ENCODE measurements around the gene CDK8. TPM values are rescaled to one million over a fixed set of nuclear protein-coding genes. Genes with fewer than 3 reads are reported as not detected.

Gene CDK8
- polyA plus RNA-seq, 3 donors, result 3.0 to 10.9 (median 3.3) TPM

GRCh38 chr13:26230703-26231102 lies 23.2 kb upstream of the CDK8 start:
- Histone ChIP-seq H3K4me3 (replicated peaks in 1 of 3; ENCODE audit: low read depth in 2 of 3, low read length in 3 of 3) (no peak overlapping the region), H3K4me2 (replicated peaks; ENCODE audit: extremely low read depth, low read length, poor library complexity, severe bottlenecking) (no peak overlapping the region), H3K27ac (ENCODE audit: low read depth in 1 of 2, low read length in 2 of 2) (no peak overlapping the region), H3K9me3 (replicated peaks in 1 of 2; ENCODE audit: control insufficient read depth in 1 of 2, insufficient read depth in 1 of 2, low read length in 2 of 2) (no peaks in the 10 kb centered on the region), H3K27me3 (ENCODE audit: control insufficient read depth in 2 of 2, insufficient read depth in 2 of 2, low read length in 2 of 2) (no peaks in the 10 kb centered on the region), H3K79me2 (ENCODE audit: insufficient read depth, low read length) (no peaks in the 10 kb centered on the region), H3K9ac (ENCODE audit: insufficient read depth, low read length, poor library complexity, severe bottlenecking) (no peak overlapping the region), H2AFZ (ENCODE audit: insufficient read depth, low read depth, low read length, poor library complexity, severe bottlenecking) (no peak overlapping the region), H3K36me3 (replicated peaks in 1 of 2; ENCODE audit: control insufficient read depth in 1 of 2, insufficient read depth in 2 of 2, low read length in 2 of 2) (no peaks in the 10 kb centered on the region), H3K4me1 (ENCODE audit: control insufficient read depth in 1 of 2, insufficient read depth in 2 of 2, low read length in 2 of 2) (no peaks in the 10 kb centered on the region), H4K20me1 (ENCODE audit: insufficient read depth, low read length) (no peaks in the 10 kb centered on the region)
- Mint-ChIP-seq H3K27me3 (ENCODE audit: low read depth in 3 of 3) (peaks cover 2 to 3% (median 2%) of the 10 kb centered on the region in 3 donors), H3K27ac (no peak overlapping the region), H3K9me3 (peaks cover 0 to 3% (median 0%) of the 10 kb centered on the region in 7 donors), H3K4me1 (no peaks in the 10 kb centered on the region), H3K4me3 (no peak overlapping the region), H3K36me3 (no peaks in the 10 kb centered on the region)
- TF ChIP-seq CTCF (IDR thresholded peaks at IDR 0.05), result no peak
- 75% methylated on average over 2 of the region's 6 CpGs for WGBS (ENCODE audit: insufficient coverage)
- DNase-seq, result no peak
- intact Hi-C loops (cut with micrococcal nuclease), result no loop called here

DNA sequence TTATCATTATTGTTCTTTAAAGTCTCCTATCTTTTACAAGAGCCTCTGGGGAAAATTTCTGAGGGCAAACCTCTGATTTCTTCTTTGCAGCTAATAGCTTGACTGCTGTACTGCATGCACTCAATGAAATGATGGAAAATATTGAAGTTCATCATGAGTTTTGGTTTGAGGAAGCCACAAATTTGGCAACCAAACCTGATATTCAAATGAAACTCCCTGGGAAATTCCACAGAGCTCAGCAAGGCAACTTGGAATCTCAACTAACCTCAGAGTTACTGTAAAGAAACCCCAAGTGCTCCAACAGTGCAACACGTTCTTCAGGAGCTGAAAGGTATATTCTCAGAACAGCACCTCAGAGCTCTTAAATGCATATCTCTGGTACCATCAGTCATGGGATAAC lies 17.6 kb upstream of the CDK8 start:
- Histone ChIP-seq H3K9me3 (replicated peaks in 1 of 2; ENCODE audit: control insufficient read depth in 1 of 2, insufficient read depth in 1 of 2, low read length in 2 of 2) (no peaks in the 10 kb centered on the region), H3K4me2 (replicated peaks; ENCODE audit: extremely low read depth, low read length, poor library complexity, severe bottlenecking) (no peak overlapping the region), H3K36me3 (replicated peaks in 1 of 2; ENCODE audit: control insufficient read depth in 1 of 2, insufficient read depth in 2 of 2, low read length in 2 of 2) (no peaks in the 10 kb centered on the region), H3K4me1 (ENCODE audit: control insufficient read depth in 1 of 2, insufficient read depth in 2 of 2, low read length in 2 of 2) (no peaks in the 10 kb centered on the region), H3K79me2 (ENCODE audit: insufficient read depth, low read length) (no peaks in the 10 kb centered on the region), H4K20me1 (ENCODE audit: insufficient read depth, low read length) (no peaks in the 10 kb centered on the region), H3K27ac (ENCODE audit: low read depth in 1 of 2, low read length in 2 of 2) (no peak overlapping the region), H3K27me3 (ENCODE audit: control insufficient read depth in 2 of 2, insufficient read depth in 2 of 2, low read length in 2 of 2) (peaks cover 0 to 3% of the 10 kb centered on the region in 2 donors), H3K9ac (ENCODE audit: insufficient read depth, low read length, poor library complexity, severe bottlenecking) (no peak overlapping the region), H2AFZ (ENCODE audit: insufficient read depth, low read depth, low read length, poor library complexity, severe bottlenecking) (no peak overlapping the region), H3K4me3 (replicated peaks in 1 of 3; ENCODE audit: low read depth in 2 of 3, low read length in 3 of 3) (no peak overlapping the region)
- intact Hi-C loops (cut with micrococcal nuclease), result no loop called here
- Mint-ChIP-seq H3K9me3 (peaks cover 0 to 3% (median 0%) of the 10 kb centered on the region in 7 donors), H3K27ac (no peak overlapping the region), H3K4me3 (no peak overlapping the region), H3K4me1 (no peaks in the 10 kb centered on the region), H3K27me3 (ENCODE audit: low read depth in 3 of 3) (peaks cover 0 to 7% (median 5%) of the 10 kb centered on the region in 3 donors), H3K36me3 (no peaks in the 10 kb centered on the region)
- 88% methylated on average over 1 of the region's 1 CpG for WGBS (ENCODE audit: insufficient coverage)
- no peak for TF ChIP-seq CTCF (IDR thresholded peaks at IDR 0.05)
- no peak for DNase-seq
